HCT116 (cell line): ENCODE results near the gene BMF. TPM values are rescaled to one million over a fixed set of nuclear protein-coding genes. Genes with fewer than 3 reads are reported as not detected.

Experiments
- ATAC-seq: fragments of 200-7000 bp; cut with Tn5 transposase; 2 replicates; pipeline ENCODE4 v1.9.1; 2020; ENCODE audit warnings: mild to moderate bottlenecking, moderate library complexity
- Bru-seq: library from RNA; stranded (reverse); fragments of 400-500 nt; gene quantifications from one replicate; lab custom pipeline; 2021; lab: Mats Ljungman, UMichigan
- BruChase-seq, 2 experiments: library from RNA; stranded (reverse); fragments of 400-500 nt; gene quantifications; one replicate each; lab custom pipeline; 2021; lab: Mats Ljungman, UMichigan
- BruUV-seq: library from RNA; stranded (reverse); fragments of 400-500 nt; replicated peaks from 2 replicates; lab custom pipeline; 2021; lab: Mats Ljungman, UMichigan
- CTCF ChIA-PET: fragments of 300-600 bp; sonication (Branson Sonifier 250); formaldehyde crosslinking; loops from one replicate; lab custom pipeline; 2021; ENCODE audit warnings: antibody characterized with exemption; lab: Charles Lee
- POLR2A ChIA-PET: fragments of 300-600, 350-600 bp; sonication (Branson Sonifier 250); formaldehyde crosslinking; loops from one replicate; lab custom pipeline; 2021; ENCODE audit warnings: antibody characterized with exemption; lab: Charles Lee
- RAD21 ChIA-PET, 2 experiments: fragments of 300-600 bp; sonication (Branson Sonifier 250); formaldehyde crosslinking; loops; one replicate each; lab custom pipeline; 2023; ENCODE audit warnings: low total read pairs in 2 of 2; ENCODE audit not compliant: uncharacterized antibody in 2 of 2, unreplicated experiment in 2 of 2, low non-redundant PET in 1 of 2; lab: Charles Lee
- DNase-seq: peaks from one replicate; pipeline ENCODE4 v3.0.0-alpha.2; 2010; ENCODE audit warnings: low read depth, low spot score
- H2AFZ ChIP-seq: fragments of 200-600 bp; shearing (Covaris generic), sonication (generic); 2 replicates; pipeline ENCODE4 v1.6.1; 2017; ENCODE audit warnings: low read depth, mixed run types, mixed read lengths, antibody characterized with exemption, low read length; ENCODE audit not compliant: poor library complexity, severe bottlenecking
- H3K27ac ChIP-seq: 2 replicates; pipeline ENCODE4 v1.5.1; 2012; ENCODE audit warnings: low read depth, low read length
- H3K27me3 ChIP-seq: fragments of 200-600 bp; sonication (generic); 2 replicates; pipeline ENCODE4 v1.6.1; 2016; ENCODE audit warnings: mixed run types, low read length, mixed read lengths; ENCODE audit not compliant: insufficient read depth
- H3K36me3 ChIP-seq, 2 experiments: fragments of 200-500 bp in 1 of 2; fragments of 200-600 bp in 1 of 2; sonication (Bioruptor generic) in 1 of 2; sonication (generic) in 1 of 2; 2 replicates each; pipeline versions ENCODE4 v1.5.1 to v1.6.1; 2014 to 2016; ENCODE audit warnings: low read length in 2 of 2, inconsistent platforms in 1 of 2, mixed read lengths in 1 of 2, mixed run types in 1 of 2; ENCODE audit not compliant: insufficient read depth in 2 of 2, control insufficient read depth in 1 of 2
- H3K4me1 ChIP-seq, 2 experiments: fragments of 200-600 bp in 1 of 2; sonication (generic) in 1 of 2; 2 replicates each; pipeline versions ENCODE4 v1.5.1 to v1.6.1; 2012 to 2017; ENCODE audit warnings: low read length in 2 of 2, inconsistent platforms in 1 of 2, mild to moderate bottlenecking in 1 of 2, mixed read lengths in 1 of 2, mixed run types in 1 of 2, moderate library complexity in 1 of 2; ENCODE audit not compliant: insufficient read depth in 2 of 2, control insufficient read depth in 1 of 2
- H3K4me2 ChIP-seq: fragments of 200-600 bp; sonication (generic); 2 replicates; pipeline ENCODE4 v1.6.1; 2017; ENCODE audit warnings: mixed run types, low read length, mixed read lengths
- H3K4me3 ChIP-seq, 2 experiments: fragments of 200-600 bp in 1 of 2; sonication (generic) in 1 of 2; replicated peaks in 1 of 2; 2 replicates each; pipeline ENCODE4 v1.5.1; 2011 to 2016; ENCODE audit warnings: low read length in 2 of 2, control low read depth in 1 of 2, low read depth in 1 of 2, mild to moderate bottlenecking in 1 of 2, mixed read lengths in 1 of 2, mixed run types in 1 of 2
- H3K79me2 ChIP-seq: fragments of 200-600 bp; sonication (generic); 2 replicates; pipeline ENCODE4 v1.6.1; 2017; ENCODE audit warnings: mild to moderate bottlenecking, mixed run types, low read length, moderate library complexity, mixed read lengths; ENCODE audit not compliant: insufficient read depth
- H3K9ac ChIP-seq: fragments of 200-600 bp; sonication (generic); 2 replicates; pipeline ENCODE4 v1.6.1; 2016; ENCODE audit warnings: low read length, mixed read lengths
- H3K9me2 ChIP-seq: fragments of 200-600 bp; sonication (generic), shearing (Covaris generic); 2 replicates; pipeline ENCODE4 v1.6.1; 2017; ENCODE audit warnings: mixed run types, mild to moderate bottlenecking, moderate library complexity; ENCODE audit not compliant: insufficient read depth
- H3K9me3 ChIP-seq, 2 experiments: fragments of 200-500 bp in 1 of 2; fragments of 200-600 bp in 1 of 2; sonication (Bioruptor generic) in 1 of 2; sonication (generic) in 1 of 2; 2 replicates each; pipeline ENCODE4 v1.6.1; 2014 to 2017; ENCODE audit warnings: low read length in 2 of 2, mixed read lengths in 2 of 2, inconsistent platforms in 1 of 2, low read depth in 1 of 2, mild to moderate bottlenecking in 1 of 2, mixed run types in 1 of 2, moderate library complexity in 1 of 2; ENCODE audit not compliant: control insufficient read depth in 1 of 2, insufficient read depth in 1 of 2
- H4K20me1 ChIP-seq: fragments of 200-600 bp; sonication (generic), shearing (Covaris generic); 2 replicates; pipeline ENCODE4 v1.6.1; 2017; ENCODE audit warnings: mixed run types, mild to moderate bottlenecking, moderate library complexity; ENCODE audit not compliant: insufficient read depth
- ATF3 ChIP-seq: IDR thresholded peaks from 2 replicates; pipeline ENCODE4 v1.6.1; 2012
- CBX3 ChIP-seq: IDR thresholded peaks from 2 replicates; pipeline ENCODE4 v1.6.1; 2012; ENCODE audit warnings: low read depth
- CEBPB ChIP-seq: IDR thresholded peaks from 2 replicates; pipeline ENCODE4 v1.6.1; 2012; ENCODE audit warnings: low read depth
- ELF1 ChIP-seq: IDR thresholded peaks from 2 replicates; pipeline ENCODE4 v1.6.1; 2012; ENCODE audit warnings: low read depth, borderline replicate concordance
- EZH2 ChIP-seq: fragments of 200-600 bp; sonication (generic); IDR thresholded peaks from 2 replicates; pipeline ENCODE4 v1.6.1; 2017; ENCODE audit warnings: antibody characterized with exemption, mixed run types
- POLR2AphosphoS5 ChIP-seq: IDR thresholded peaks from 2 replicates; pipeline ENCODE4 v1.6.1; 2011; ENCODE audit warnings: mild to moderate bottlenecking, low read depth, low read length, moderate library complexity
- TCF7L2 ChIP-seq: IDR thresholded peaks from 2 replicates; pipeline ENCODE4 v1.7.0; 2011; ENCODE audit warnings: borderline replicate concordance, inconsistent platforms; ENCODE audit not compliant: insufficient read depth, insufficient read length; ENCODE audit errors: extremely low read depth
- YY1 ChIP-seq: IDR thresholded peaks from 2 replicates; pipeline ENCODE4 v1.6.1; 2011; ENCODE audit warnings: low read length, low read depth, moderate library complexity, mild to moderate bottlenecking; ENCODE audit not compliant: insufficient replicate concordance; ENCODE audit errors: extremely low read depth
- ZNF274 ChIP-seq: fragments of 200-500 bp; sonication (Bioruptor generic); IDR thresholded peaks from 2 replicates; pipeline ENCODE4 v1.6.1; 2014; ENCODE audit warnings: mild to moderate bottlenecking, low read depth, low read length, inconsistent platforms
- intact Hi-C: fragments of 100-400 bp; cut with micrococcal nuclease; formaldehyde crosslinking; loops from 2 replicates; pipeline ENCODE4 v1.10.0; 2022
- long read RNA-seq: library from polyadenylated mRNA; unstranded; transcript quantifications from one replicate; pipeline ENCODE4 v2.0.0, GENCODE V29; 2021; ENCODE audit not compliant: unreplicated experiment
- polyA plus RNA-seq: library from polyadenylated mRNA; unstranded; fragments of >200 nt; gene quantifications from 2 replicates; pipeline ENCODE4 v1.2.1, GENCODE V29; 2012; ENCODE audit warnings: missing spikeins
- total RNA-seq: library from RNA; stranded (reverse); gene quantifications from one replicate; pipeline ENCODE4 v1.2.1, GENCODE V29; 2021; ENCODE audit not compliant: unreplicated experiment
- TF ChIP-seq, protein P1 (sequence below): IDR thresholded peaks from 2 replicates; pipeline ENCODE4 v1.6.1; 2011; ENCODE audit warnings: mild to moderate bottlenecking, low read length, moderate library complexity; ENCODE audit not compliant: insufficient replicate concordance; ENCODE audit errors: extremely low read depth
- TF ChIP-seq, protein P2 (sequence below), 3 experiments: fragments of 200-600 bp in 1 of 3; sonication (generic) in 1 of 3; IDR thresholded peaks in 2 of 3; conservative IDR thresholded peaks in 1 of 3; 2 replicates each; pipeline ENCODE4 v1.5.1; 2012 to 2017; ENCODE audit warnings: low read depth in 2 of 3, low read length in 2 of 3, antibody characterized with exemption in 1 of 3, borderline replicate concordance in 1 of 3, control low read depth in 1 of 3, mild to moderate bottlenecking in 1 of 3, mixed read lengths in 1 of 3, mixed run types in 1 of 3, moderate library complexity in 1 of 3; ENCODE audit not compliant: insufficient read depth in 1 of 3

The BMF gene, protein sequence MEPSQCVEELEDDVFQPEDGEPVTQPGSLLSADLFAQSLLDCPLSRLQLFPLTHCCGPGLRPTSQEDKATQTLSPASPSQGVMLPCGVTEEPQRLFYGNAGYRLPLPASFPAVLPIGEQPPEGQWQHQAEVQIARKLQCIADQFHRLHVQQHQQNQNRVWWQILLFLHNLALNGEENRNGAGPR
- 1.0 TPM for total RNA-seq
- polyA plus RNA-seq: 0.59 and 0.76 TPM in 2 replicates
- Bru-seq, nascent RNA: percentile 28 among the genes with signal in this experiment
- BruChase-seq, experiment 1, labeled RNA remaining after a 6-hour chase: percentile 12 among the genes with signal in this experiment
- BruChase-seq, experiment 2, labeled RNA remaining after a 2-hour chase: percentile 30 among the genes with signal in this experiment
- long read RNA-seq, partial matches to known transcripts: 0 of 1 reads
- long read RNA-seq, other reads (novel, unspliced or antisense): 1 of 1 reads

DNA sequence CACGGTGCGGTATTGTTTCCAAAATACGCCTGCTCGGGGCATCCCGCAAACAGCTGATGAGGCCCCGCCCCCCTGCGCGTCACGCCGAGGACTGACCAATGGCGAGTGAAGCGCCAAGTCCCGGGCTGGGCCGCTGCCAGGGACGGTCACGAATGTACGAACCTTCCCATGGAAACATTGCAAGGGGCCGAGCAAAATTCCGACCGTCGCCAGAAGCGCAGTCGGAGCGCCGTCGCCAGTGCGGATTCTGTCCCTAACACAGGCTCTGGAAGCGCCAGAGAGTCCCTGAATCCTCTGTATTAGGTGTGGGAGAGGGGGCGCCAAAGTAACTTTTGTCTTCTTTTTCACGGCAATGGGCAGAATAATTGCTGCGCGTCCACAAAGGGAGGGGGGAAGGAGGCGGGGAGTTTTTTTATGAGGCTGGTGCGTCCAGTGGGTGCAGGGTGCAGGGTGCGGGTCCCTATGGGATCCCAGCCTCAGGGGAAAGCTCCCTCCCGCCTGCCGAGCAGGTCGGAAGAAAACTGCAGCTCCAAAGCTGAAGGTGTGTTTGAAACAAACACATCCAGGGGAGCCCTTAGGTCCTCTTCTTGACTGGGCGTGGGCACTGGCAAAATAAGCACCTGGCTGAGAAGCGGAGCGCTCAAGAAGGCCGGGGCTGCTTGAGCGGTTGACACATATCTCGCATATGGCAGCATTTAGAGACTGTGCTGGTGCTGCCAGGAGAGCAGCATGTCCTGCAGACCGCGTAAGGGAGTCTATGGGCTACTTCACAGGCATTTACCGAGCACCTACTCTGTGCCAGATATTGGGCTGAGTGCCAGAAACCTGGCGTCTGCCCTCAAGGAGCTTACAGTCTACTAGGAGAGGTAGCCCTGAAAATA, at the start of gene BMF:
Gene BMF (minus strand): TSS at position 25 of the 881 bp plus-strand sequence. CDS start 2,793 bp downstream, outside the sequence.
- Histone ChIP-seq H3K9me3 (no peaks in the 10 kb centered on the region), H3K27me3 (no peaks in the 10 kb centered on the region), H3K4me1 (peaks cover 42 to 51% of the 10 kb centered on the region in 2 experiments), H3K27ac (peak within 1 kb of the TSS; percentile 59), H3K79me2 (no peaks in the 10 kb centered on the region), H3K4me2 (peak within 1 kb of the TSS; percentile 91), H3K4me3 (peak within 1 kb of the TSS; percentile 61 to 64), H3K9me2 (no peaks in the 10 kb centered on the region), H3K9ac (peak within 1 kb of the TSS; percentile 62), H2AFZ (peak within 1 kb of the TSS; percentile 97), H4K20me1 (no peaks in the 10 kb centered on the region), H3K36me3 (no peaks in the 10 kb centered on the region)
- POLR2A ChIA-PET: interaction anchor here (2.1 kb wide), 1 partner anchor 10 kb away, joined by 5 read pairs; no protein-coding TSS in a partner anchor
- DNase-seq (peak; percentile 99), ATAC-seq (peak; percentile 81)
- RAD21 ChIA-PET: no interaction called here
- no TSS peak for BruUV-seq
- intact Hi-C loops: loop anchor here (2.0 to 10.0 kb wide), 2 partner anchors 56 to 64 kb away; partner anchors contain the start of gene BUB1B
- CTCF ChIA-PET: interaction anchor here (1.2 to 3.2 kb wide), 2 partner anchors 11 to 327 kb away, joined by 3 to 25 read pairs; no protein-coding TSS in a partner anchor
- TF ChIP-seq CBX3 (no peak), ELF1 (no peak), TCF7L2 (peak; percentile 48), EZH2 (no peak), POLR2AphosphoS5 (peak; percentile 38), YY1 (peak; percentile 85), ZNF274 (no peak), CEBPB (no peak), ATF3 (no peak)
- TF ChIP-seq, protein P1, sequence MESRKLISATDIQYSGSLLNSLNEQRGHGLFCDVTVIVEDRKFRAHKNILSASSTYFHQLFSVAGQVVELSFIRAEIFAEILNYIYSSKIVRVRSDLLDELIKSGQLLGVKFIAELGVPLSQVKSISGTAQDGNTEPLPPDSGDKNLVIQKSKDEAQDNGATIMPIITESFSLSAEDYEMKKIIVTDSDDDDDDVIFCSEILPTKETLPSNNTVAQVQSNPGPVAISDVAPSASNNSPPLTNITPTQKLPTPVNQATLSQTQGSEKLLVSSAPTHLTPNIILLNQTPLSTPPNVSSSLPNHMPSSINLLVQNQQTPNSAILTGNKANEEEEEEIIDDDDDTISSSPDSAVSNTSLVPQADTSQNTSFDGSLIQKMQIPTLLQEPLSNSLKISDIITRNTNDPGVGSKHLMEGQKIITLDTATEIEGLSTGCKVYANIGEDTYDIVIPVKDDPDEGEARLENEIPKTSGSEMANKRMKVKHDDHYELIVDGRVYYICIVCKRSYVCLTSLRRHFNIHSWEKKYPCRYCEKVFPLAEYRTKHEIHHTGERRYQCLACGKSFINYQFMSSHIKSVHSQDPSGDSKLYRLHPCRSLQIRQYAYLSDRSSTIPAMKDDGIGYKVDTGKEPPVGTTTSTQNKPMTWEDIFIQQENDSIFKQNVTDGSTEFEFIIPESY: peak; percentile 8
- TF ChIP-seq, protein P2, sequence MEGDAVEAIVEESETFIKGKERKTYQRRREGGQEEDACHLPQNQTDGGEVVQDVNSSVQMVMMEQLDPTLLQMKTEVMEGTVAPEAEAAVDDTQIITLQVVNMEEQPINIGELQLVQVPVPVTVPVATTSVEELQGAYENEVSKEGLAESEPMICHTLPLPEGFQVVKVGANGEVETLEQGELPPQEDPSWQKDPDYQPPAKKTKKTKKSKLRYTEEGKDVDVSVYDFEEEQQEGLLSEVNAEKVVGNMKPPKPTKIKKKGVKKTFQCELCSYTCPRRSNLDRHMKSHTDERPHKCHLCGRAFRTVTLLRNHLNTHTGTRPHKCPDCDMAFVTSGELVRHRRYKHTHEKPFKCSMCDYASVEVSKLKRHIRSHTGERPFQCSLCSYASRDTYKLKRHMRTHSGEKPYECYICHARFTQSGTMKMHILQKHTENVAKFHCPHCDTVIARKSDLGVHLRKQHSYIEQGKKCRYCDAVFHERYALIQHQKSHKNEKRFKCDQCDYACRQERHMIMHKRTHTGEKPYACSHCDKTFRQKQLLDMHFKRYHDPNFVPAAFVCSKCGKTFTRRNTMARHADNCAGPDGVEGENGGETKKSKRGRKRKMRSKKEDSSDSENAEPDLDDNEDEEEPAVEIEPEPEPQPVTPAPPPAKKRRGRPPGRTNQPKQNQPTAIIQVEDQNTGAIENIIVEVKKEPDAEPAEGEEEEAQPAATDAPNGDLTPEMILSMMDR (IDR thresholded peaks at IDR 0.05 in 2 of 3, conservative IDR thresholded peaks at IDR 0.05 in 1 of 3; ENCODE audit: borderline replicate concordance in 1 of 3, insufficient read depth in 1 of 3, low read depth in 2 of 3, low read length in 2 of 3): peak in 2 of 3 experiments; percentile 21 to 38; a peak in 3 of 6 replicates
- TF ChIP-seq, all 23 proteins: peak for 5
